ENCODE data around the gene SLC25A38. TPM values are rescaled to one million over a fixed set of nuclear protein-coding genes. Genes with fewer than 3 reads are reported as not detected.
"Not testable (repeated sequence)": the region's sequence is repeated elsewhere in the genome, so short reads cannot be mapped to it uniquely, and the experiment has no call there.

SLC25A38 gene
- total and polyA plus RNA-seq, 2 donors (not counting 1 experiment from before 2014, with no cell fraction given): 22.0 to 23.3 TPM

DNA sequence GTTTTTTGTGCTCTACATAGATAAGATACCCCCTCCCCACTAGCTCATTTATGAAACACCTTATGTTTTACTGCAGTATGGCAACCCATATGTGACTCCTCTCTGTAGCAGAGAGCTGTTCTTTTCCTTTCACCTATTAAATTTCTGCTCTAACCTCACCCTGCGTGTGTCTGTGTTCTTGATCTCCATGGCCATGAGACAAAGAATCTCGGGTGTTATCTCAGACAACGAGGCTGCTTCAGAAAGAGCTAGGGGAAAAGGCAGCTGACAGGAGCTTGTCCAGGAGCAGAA is 35.6 kb upstream of the SLC25A38 start:
- no peak overlapping the region for H3K4me2 ChIP-seq (ENCODE audit: extremely low read depth, insufficient read depth, low read length)
- no peak for TF ChIP-seq CTCF (conservative IDR thresholded peaks at IDR 0.05 in 1 of 2, IDR thresholded peaks at IDR 0.05 in 1 of 2; ENCODE audit: low read depth in 1 of 2, low read length in 2 of 2)
- no peak for TF ChIP-seq EZH2 (IDR thresholded peaks at IDR 0.05; ENCODE audit: low read length, missing control alignments)
- no peak overlapping the region for H3K27ac ChIP-seq (ENCODE audit: insufficient read depth, low read length)
- no peaks in the 10 kb centered on the region for H3K27me3 ChIP-seq (ENCODE audit: control insufficient read depth, insufficient read depth, low read length)
- no peaks in the 10 kb centered on the region for H3K36me3 ChIP-seq (ENCODE audit: control insufficient read depth, insufficient read depth, low read length)
- DNase-seq (ENCODE audit: low read depth in 2 of 2): no peak
- no peaks in the 10 kb centered on the region for H4K20me1 ChIP-seq (ENCODE audit: control insufficient read depth, extremely low read depth, insufficient read depth, low read length)
- H3K79me2 ChIP-seq (ENCODE audit: control insufficient read depth, insufficient read depth, low read length): no peaks in the 10 kb centered on the region
- no peaks in the 10 kb centered on the region for H3K4me1 ChIP-seq (ENCODE audit: control insufficient read depth, extremely low read depth, insufficient read depth, low read length)
- no peaks in the 10 kb centered on the region for H3K9me3 ChIP-seq (ENCODE audit: control insufficient read depth, insufficient read depth, low read depth, low read length)
- H3K4me3 ChIP-seq (replicated peaks in 1 of 4; ENCODE audit: control extremely low read depth in 1 of 4, insufficient read depth in 1 of 4, low read depth in 3 of 4, low read length in 4 of 4): no peak overlapping the region
- H3K9ac ChIP-seq (ENCODE audit: insufficient read depth, low read length): no peak overlapping the region
- H2AFZ ChIP-seq (ENCODE audit: low read length): no peak overlapping the region

DNA sequence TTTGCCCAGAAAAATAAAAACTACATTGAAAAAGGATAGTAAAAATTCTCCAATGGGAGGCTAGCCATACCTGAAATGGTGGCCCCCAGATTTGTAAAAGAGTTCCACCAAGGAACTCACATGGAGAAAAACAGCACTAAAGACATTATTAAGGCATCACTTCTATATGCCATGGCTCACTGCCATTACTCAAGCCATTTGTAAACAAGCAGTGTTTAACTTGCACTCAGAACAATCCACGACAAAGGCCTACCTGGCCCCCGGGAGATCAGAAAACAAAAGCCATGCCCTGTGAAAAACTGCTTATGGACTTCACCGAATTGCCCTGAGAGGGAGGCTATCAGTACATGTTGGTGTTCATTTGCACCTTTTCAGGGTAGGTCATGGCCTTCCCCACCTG is 34.1 kb upstream of the SLC25A38 start:
- no peaks in the 10 kb centered on the region for H3K36me3 ChIP-seq (ENCODE audit: control insufficient read depth, insufficient read depth, low read length)
- no peak overlapping the region for H3K4me2 ChIP-seq (ENCODE audit: extremely low read depth, insufficient read depth, low read length)
- no peaks in the 10 kb centered on the region for H3K9me3 ChIP-seq (ENCODE audit: control insufficient read depth, insufficient read depth, low read depth, low read length)
- H3K4me1 ChIP-seq (ENCODE audit: control insufficient read depth, extremely low read depth, insufficient read depth, low read length): no peaks in the 10 kb centered on the region
- no peaks in the 10 kb centered on the region for H3K79me2 ChIP-seq (ENCODE audit: control insufficient read depth, insufficient read depth, low read length)
- H3K4me3 ChIP-seq (replicated peaks in 1 of 4; ENCODE audit: control extremely low read depth in 1 of 4, insufficient read depth in 1 of 4, low read depth in 3 of 4, low read length in 4 of 4): no peak overlapping the region
- no peak overlapping the region for H2AFZ ChIP-seq (ENCODE audit: low read length)
- H4K20me1 ChIP-seq (ENCODE audit: control insufficient read depth, extremely low read depth, insufficient read depth, low read length): no peaks in the 10 kb centered on the region
- no peak overlapping the region for H3K27ac ChIP-seq (ENCODE audit: insufficient read depth, low read length)
- TF ChIP-seq EZH2 (IDR thresholded peaks at IDR 0.05; ENCODE audit: low read length, missing control alignments) (no peak), CTCF (conservative IDR thresholded peaks at IDR 0.05 in 1 of 2, IDR thresholded peaks at IDR 0.05 in 1 of 2; ENCODE audit: low read depth in 1 of 2, low read length in 2 of 2) (no peak)
- no peak for DNase-seq (ENCODE audit: low read depth in 2 of 2)
- no peaks in the 10 kb centered on the region for H3K27me3 ChIP-seq (ENCODE audit: control insufficient read depth, insufficient read depth, low read length)
- H3K9ac ChIP-seq (ENCODE audit: insufficient read depth, low read length): no peak overlapping the region

DNA sequence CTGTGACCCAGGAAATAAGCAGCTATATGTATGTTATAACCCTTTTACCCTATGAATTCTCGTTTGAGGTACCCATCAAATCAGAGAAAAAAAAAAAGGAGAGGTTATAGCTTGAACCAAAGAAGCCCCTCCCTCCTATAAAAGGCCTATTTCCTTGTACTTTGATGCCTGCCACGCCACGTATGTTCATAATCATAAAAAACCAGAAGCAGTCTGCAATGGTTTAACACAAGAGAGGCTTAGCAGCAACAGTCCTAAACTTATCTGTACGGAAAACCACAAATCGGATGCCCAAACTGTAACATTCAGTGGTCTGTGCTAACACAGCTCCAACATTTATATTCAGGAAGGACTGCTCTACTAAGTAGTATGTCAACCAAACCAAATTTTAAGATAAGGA is 32.5 kb upstream of the SLC25A38 start:
- no peaks in the 10 kb centered on the region for H4K20me1 ChIP-seq (ENCODE audit: control insufficient read depth, extremely low read depth, insufficient read depth, low read length)
- DNase-seq (ENCODE audit: low read depth in 2 of 2): no peak
- H2AFZ ChIP-seq (ENCODE audit: low read length): no peak overlapping the region
- H3K4me1 ChIP-seq (ENCODE audit: control insufficient read depth, extremely low read depth, insufficient read depth, low read length): no peaks in the 10 kb centered on the region
- H3K9ac ChIP-seq (ENCODE audit: insufficient read depth, low read length): no peak overlapping the region
- no peaks in the 10 kb centered on the region for H3K27me3 ChIP-seq (ENCODE audit: control insufficient read depth, insufficient read depth, low read length)
- H3K36me3 ChIP-seq (ENCODE audit: control insufficient read depth, insufficient read depth, low read length): no peaks in the 10 kb centered on the region
- H3K9me3 ChIP-seq (ENCODE audit: control insufficient read depth, insufficient read depth, low read depth, low read length): no peaks in the 10 kb centered on the region
- no peak overlapping the region for H3K4me2 ChIP-seq (ENCODE audit: extremely low read depth, insufficient read depth, low read length)
- no peak for TF ChIP-seq EZH2 (IDR thresholded peaks at IDR 0.05; ENCODE audit: low read length, missing control alignments)
- no peak overlapping the region for H3K27ac ChIP-seq (ENCODE audit: insufficient read depth, low read length)
- no peak overlapping the region for H3K4me3 ChIP-seq (replicated peaks in 1 of 4; ENCODE audit: control extremely low read depth in 1 of 4, insufficient read depth in 1 of 4, low read depth in 3 of 4, low read length in 4 of 4)
- no peaks in the 10 kb centered on the region for H3K79me2 ChIP-seq (ENCODE audit: control insufficient read depth, insufficient read depth, low read length)

DNA sequence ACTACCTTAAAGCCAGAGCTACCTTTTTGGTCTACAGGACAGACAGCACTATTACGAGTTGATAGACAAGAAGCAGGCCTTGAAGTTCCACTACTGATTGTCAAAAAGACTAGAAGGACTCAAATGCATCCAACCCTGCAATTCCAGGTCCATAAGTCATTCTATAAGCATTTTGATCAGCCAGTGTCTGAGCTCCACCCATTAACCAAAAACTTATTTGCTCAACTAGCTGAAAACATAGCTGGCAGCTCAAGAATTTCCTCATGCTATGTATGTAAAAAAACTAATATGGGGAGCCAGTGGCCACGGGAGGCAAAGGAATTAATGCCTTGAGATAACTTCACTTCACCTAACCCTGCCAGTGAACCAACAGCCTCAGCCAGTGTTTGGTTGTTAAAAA is 32.0 kb upstream of the SLC25A38 start:
- not testable (repeated sequence) for H3K36me3 ChIP-seq (ENCODE audit: control insufficient read depth, insufficient read depth, low read length); H3K9ac ChIP-seq (ENCODE audit: insufficient read depth, low read length); H3K4me3 ChIP-seq (replicated peaks in 1 of 4; ENCODE audit: control extremely low read depth in 1 of 4, insufficient read depth in 1 of 4, low read depth in 3 of 4, low read length in 4 of 4); H3K27ac ChIP-seq (ENCODE audit: insufficient read depth, low read length); H4K20me1 ChIP-seq (ENCODE audit: control insufficient read depth, extremely low read depth, insufficient read depth, low read length); DNase-seq (ENCODE audit: low read depth in 2 of 2); H3K4me2 ChIP-seq (ENCODE audit: extremely low read depth, insufficient read depth, low read length); H3K79me2 ChIP-seq (ENCODE audit: control insufficient read depth, insufficient read depth, low read length); H3K4me1 ChIP-seq (ENCODE audit: control insufficient read depth, extremely low read depth, insufficient read depth, low read length); H3K27me3 ChIP-seq (ENCODE audit: control insufficient read depth, insufficient read depth, low read length); H2AFZ ChIP-seq (ENCODE audit: low read length); H3K9me3 ChIP-seq (ENCODE audit: control insufficient read depth, insufficient read depth, low read depth, low read length)

- not testable (repeated sequence) for H3K27ac ChIP-seq (ENCODE audit: insufficient read depth, low read length); H3K4me1 ChIP-seq (ENCODE audit: control insufficient read depth, extremely low read depth, insufficient read depth, low read length); H4K20me1 ChIP-seq (ENCODE audit: control insufficient read depth, extremely low read depth, insufficient read depth, low read length); DNase-seq (ENCODE audit: low read depth in 2 of 2); H2AFZ ChIP-seq (ENCODE audit: low read length); H3K4me3 ChIP-seq (replicated peaks in 1 of 4; ENCODE audit: control extremely low read depth in 1 of 4, insufficient read depth in 1 of 4, low read depth in 3 of 4, low read length in 4 of 4); H3K4me2 ChIP-seq (ENCODE audit: extremely low read depth, insufficient read depth, low read length); H3K9me3 ChIP-seq (ENCODE audit: control insufficient read depth, insufficient read depth, low read depth, low read length); H3K9ac ChIP-seq (ENCODE audit: insufficient read depth, low read length); H3K27me3 ChIP-seq (ENCODE audit: control insufficient read depth, insufficient read depth, low read length); H3K36me3 ChIP-seq (ENCODE audit: control insufficient read depth, insufficient read depth, low read length); H3K79me2 ChIP-seq (ENCODE audit: control insufficient read depth, insufficient read depth, low read length)
These were observed 29.8 kb upstream of the SLC25A38 start for GRCh38 chr3:39353168-39353927.
